ENCODE results near the gene TNFAIP8L3.

DNA sequence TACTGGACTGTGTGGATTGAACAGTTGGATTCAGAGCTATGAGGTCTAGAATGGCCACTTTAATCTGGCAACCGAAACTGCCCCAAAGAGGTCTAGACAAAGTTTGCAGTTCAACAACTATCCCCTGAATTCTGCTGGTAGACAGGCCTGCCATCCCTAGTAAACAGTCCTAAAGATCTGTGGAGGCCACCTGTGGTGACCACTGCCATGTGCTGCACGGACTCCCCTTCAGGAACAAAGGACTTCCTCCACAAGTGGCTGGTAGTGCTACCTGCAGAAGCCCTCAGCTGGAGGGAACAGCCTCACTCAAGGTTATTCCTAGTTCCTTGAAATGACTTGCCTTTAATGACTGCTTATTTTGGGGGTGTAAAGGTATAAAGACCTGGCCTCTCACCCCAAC lies 6.1 kb downstream of the TNFAIP8L3 start:
- TF ChIP-seq, protein P1, sequence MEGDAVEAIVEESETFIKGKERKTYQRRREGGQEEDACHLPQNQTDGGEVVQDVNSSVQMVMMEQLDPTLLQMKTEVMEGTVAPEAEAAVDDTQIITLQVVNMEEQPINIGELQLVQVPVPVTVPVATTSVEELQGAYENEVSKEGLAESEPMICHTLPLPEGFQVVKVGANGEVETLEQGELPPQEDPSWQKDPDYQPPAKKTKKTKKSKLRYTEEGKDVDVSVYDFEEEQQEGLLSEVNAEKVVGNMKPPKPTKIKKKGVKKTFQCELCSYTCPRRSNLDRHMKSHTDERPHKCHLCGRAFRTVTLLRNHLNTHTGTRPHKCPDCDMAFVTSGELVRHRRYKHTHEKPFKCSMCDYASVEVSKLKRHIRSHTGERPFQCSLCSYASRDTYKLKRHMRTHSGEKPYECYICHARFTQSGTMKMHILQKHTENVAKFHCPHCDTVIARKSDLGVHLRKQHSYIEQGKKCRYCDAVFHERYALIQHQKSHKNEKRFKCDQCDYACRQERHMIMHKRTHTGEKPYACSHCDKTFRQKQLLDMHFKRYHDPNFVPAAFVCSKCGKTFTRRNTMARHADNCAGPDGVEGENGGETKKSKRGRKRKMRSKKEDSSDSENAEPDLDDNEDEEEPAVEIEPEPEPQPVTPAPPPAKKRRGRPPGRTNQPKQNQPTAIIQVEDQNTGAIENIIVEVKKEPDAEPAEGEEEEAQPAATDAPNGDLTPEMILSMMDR (IDR thresholded peaks at IDR 0.05; ENCODE audit: low read length): no peak
- no peak for TF ChIP-seq EZH2phosphoT487 (IDR thresholded peaks at IDR 0.05; ENCODE audit: low read length)
- TF ChIP-seq EZH2 (optimal IDR thresholded peaks at IDR 0.05; ENCODE audit: low read depth, low read length): no peak

Measured in MM.1S (cell line).